NCI-H524 treated with DMSO at 0.1 percent for 48 hours (cell line): ENCODE data around the gene DNAH9.

ENCODE experiments used
- DNase-seq: peaks from one replicate; lab custom pipeline; 2025; lab: John Stamatoyannopoulos, UW

Gene DNAH9

GRCh38 chr17:11840831-11841230, 242.6 kb downstream of the DNAH9 start:
- no peak for DNase-seq

DNA sequence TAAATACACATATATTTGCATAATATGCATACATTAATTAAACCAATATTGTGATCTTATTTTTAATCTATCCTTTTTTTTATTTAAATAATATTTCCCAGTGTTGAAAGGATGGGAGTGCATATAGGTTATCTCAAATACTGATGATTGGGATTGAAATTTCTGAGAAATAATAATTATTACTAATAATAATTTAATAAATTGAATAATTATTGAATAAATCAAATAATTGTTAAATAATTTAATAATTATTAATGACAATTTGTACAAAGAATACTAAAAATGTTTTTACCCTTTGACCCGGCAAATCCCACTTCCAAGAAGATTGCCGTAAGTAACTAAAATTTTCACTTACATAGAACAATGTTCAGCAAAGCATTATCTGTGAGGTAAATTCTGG, 250.1 kb downstream of the DNAH9 start:
- no peak for DNase-seq

GRCh38 chr17:11852231-11852630, 254.0 kb downstream of the DNAH9 start:
- DNase-seq: no peak

DNA sequence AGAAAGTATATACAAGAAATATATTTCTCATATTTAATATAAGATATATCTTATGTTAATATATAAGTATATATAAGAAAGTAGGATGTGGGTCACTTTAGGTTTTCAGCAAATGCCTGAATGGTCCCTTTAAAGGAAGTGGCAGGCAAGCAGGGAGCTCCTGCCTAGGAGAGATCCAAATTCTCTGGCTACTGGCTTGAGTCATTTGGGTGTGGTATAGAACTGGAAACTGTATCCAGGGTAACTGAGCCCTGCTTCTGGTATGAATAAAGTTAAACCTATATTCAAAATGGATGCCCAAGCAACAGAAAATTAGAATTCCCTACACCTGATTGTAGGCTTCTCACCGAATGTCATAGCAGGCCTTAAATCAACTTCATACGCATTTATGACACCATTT, 254.6 kb downstream of the DNAH9 start:
- no peak for DNase-seq

DNA sequence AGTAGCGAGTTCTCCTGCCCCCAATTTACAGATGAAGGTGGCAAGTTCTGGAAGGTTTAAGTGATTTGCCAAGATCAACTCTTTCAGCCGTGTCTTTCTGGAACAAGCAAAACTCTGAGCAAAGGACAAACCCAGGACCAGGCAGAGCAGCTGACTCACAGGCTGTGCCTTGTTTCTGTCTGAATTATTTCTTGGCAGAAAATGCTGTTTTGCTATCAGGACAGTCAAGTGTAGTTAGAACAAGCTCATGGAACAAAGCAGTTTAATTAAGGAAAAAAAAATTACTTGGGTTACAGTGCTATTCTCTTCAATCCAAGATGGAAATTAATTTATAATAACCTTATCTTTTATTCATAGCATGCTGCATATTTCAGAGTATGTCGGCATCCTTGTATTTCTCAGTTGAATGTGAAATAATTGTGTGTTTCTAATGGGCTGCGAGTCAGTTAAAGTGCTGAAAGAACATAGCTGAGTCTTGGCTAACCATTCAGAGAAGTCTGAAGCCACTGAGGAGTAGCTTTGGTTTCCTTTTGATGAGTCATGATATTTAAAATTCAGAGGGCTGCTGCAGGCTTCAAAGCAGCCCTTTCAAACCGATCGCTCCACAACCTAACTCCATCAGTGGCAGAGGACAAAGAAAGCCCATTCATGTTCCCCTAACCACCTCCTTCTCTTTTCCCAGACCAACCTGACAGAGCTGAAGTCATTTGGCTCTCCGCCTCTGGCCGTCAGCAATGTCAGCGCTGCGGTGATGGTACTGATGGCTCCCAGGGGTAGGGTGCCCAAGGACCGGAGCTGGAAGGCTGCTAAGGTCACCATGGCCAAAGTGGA, 255.3 kb downstream of the DNAH9 start:
- no peak for DNase-seq

GRCh38 chr17:11855306-11855705, 257.0 kb downstream of the DNAH9 start:
- no peak for DNase-seq

GRCh38 chr17:11857006-11857405, 258.7 kb downstream of the DNAH9 start:
- DNase-seq: no peak

- no peak for DNase-seq
Observed at GRCh38 chr17:11869680-11870394, 271.6 kb downstream of the DNAH9 start.

GRCh38 chr17:11871773-11872172, 273.5 kb downstream of the DNAH9 start:
- no peak for DNase-seq

GRCh38 chr17:11874756-11875155, 276.5 kb downstream of the DNAH9 start:
- no peak for DNase-seq

GRCh38 chr17:11880714-11881113, 282.4 kb downstream of the DNAH9 start:
- DNase-seq: no peak

DNA sequence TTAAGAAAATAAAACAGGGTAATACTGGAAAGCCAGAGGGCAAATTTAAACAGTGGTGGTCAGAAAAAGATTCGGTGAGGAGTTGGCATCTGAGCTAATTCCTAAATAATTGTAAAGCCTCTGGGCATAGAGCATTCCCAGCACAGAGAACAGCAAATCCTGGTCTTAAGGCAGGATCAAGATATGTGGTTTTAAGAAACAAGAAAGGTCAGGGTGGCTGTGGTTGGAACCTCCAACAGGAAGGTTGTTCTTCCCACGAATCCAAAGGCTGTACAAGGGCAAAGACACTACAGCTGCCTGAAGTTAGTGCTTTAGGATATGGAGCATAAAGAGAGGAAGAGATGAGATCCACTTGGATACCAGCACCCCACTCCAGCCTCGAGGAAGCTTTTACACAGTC, 284.4 kb downstream of the DNAH9 start:
- DNase-seq: no peak

- DNase-seq: no peak
Observed at GRCh38 chr17:11885051-11885450, 286.8 kb downstream of the DNAH9 start.

- DNase-seq: no peak
Observed at GRCh38 chr17:11889266-11889665, 291.0 kb downstream of the DNAH9 start.

GRCh38 chr17:11893862-11894261, 295.6 kb downstream of the DNAH9 start:
- DNase-seq: no peak

GRCh38 chr17:11896199-11896598, 297.9 kb downstream of the DNAH9 start:
- no peak for DNase-seq

DNA sequence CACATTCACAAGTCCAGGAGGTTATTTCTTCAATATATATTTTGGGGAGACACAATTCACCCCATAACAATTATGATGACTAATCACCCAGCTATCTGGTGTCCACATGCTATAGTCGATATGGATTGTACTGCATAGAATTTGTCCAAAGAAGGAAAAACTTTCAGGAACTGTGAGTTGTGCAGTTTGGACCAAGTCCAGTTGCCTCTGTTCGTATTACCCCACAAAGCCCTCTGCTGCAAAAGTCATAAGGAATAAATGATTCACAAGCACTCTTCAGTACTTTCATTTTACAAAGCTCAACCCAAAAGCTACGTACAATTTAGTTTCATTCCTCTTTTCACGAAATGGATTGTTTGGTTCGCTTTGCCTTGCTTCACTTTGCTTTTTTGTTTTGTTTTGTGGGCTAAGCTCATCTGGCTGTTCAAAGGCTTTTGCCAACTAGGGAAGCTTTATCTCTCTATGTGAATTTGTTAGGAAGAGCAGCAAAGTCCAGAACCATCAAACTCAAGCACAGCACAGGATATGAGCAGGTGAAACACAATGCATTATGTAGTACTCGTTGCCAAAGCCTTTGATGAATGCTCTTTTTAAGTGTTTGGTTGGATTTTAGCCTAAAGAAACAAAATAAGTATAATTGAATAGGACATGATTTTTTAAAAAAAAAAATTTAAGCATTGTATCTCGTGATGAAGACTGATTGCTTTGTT, 300.4 kb downstream of the DNAH9 start:
- DNase-seq: no peak

GRCh38 chr17:11899537-11899942, 301.3 kb downstream of the DNAH9 start:
- no peak for DNase-seq

GRCh38 chr17:11900041-11900476, 301.8 kb downstream of the DNAH9 start:
- DNase-seq: no peak

GRCh38 chr17:11900655-11901054, 302.4 kb downstream of the DNAH9 start:
- no peak for DNase-seq

GRCh38 chr17:11901931-11902330, 303.7 kb downstream of the DNAH9 start:
- no peak for DNase-seq

DNA sequence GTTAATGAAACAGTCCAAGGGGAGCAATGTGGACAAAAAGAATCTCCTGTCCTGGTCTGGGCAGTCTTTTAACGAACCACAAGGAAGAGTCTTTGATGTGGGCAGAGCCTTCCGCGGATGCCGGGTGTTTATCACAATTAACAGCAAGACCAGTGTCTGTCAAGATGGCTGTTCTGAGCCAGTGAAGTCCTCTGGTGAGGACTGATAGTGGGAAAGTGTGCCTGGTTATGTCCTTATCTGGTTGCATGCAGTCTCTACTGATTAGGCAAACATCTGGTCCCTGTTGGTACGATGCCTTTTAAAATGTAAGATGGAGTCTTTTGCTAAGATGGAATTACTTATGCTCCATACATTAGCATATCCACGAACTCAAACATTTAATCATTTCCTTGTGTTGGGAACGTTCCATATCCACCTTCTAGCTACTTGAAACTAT, 310.5 kb downstream of the DNAH9 start:
- no peak for DNase-seq

- DNase-seq: no peak
Observed at GRCh38 chr17:11909348-11909747, 311.1 kb downstream of the DNAH9 start.
